ENCODE results near the gene ZNF281.

ZNF281 gene

DNA sequence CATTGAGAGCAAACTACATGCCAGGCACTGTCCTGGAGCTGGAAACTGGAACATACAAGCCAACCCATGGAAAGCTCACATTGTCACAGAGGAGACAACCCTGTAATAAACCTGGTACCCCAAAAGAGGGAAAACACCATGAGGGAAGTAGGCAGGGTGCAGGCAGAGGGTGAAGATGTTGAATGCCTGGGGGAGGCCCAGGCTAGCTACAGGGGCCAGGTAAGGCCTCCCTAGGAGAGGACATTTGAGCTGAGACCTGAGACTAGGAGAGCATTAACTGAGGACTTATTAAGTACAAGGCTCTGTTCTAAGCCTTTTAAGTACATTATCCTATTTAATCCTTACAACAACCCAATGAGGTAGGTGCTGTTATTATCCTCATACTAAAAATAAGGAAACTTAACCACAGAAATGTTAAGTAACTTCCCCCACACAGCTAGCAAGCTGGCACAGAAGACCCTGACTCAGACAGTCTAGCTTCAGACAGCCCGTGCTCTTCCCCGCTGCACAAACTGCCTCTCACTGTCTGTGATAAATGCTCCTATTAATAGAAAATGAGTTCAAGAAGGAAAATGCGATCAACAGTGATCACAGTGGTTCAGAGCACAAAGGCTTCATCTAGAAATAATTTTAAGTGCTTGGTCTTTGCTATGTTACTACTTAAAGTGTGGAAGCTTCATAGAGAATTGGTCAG, 41.8 kb downstream of the ZNF281 start:
- TF ChIP-seq EZH2phosphoT487 (IDR thresholded peaks at IDR 0.05; ENCODE audit: borderline replicate concordance, low read length): no peak
- TF ChIP-seq, protein P1, sequence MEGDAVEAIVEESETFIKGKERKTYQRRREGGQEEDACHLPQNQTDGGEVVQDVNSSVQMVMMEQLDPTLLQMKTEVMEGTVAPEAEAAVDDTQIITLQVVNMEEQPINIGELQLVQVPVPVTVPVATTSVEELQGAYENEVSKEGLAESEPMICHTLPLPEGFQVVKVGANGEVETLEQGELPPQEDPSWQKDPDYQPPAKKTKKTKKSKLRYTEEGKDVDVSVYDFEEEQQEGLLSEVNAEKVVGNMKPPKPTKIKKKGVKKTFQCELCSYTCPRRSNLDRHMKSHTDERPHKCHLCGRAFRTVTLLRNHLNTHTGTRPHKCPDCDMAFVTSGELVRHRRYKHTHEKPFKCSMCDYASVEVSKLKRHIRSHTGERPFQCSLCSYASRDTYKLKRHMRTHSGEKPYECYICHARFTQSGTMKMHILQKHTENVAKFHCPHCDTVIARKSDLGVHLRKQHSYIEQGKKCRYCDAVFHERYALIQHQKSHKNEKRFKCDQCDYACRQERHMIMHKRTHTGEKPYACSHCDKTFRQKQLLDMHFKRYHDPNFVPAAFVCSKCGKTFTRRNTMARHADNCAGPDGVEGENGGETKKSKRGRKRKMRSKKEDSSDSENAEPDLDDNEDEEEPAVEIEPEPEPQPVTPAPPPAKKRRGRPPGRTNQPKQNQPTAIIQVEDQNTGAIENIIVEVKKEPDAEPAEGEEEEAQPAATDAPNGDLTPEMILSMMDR (IDR thresholded peaks at IDR 0.05; ENCODE audit: low read depth, low read length, poor library complexity, severe bottlenecking): no peak
- no peaks in the 10 kb centered on the region for H4K20me1 ChIP-seq (ENCODE audit: control insufficient read depth, insufficient read depth, low read depth, low read length)
- H3K9me2 ChIP-seq (replicated peaks; ENCODE audit: control insufficient read depth, low read length): no peaks in the 10 kb centered on the region
- H3K4me3 ChIP-seq (ENCODE audit: low read length): no peak overlapping the region
- no peaks in the 10 kb centered on the region for H3K36me3 ChIP-seq (ENCODE audit: control insufficient read depth, low read length)
- no peaks in the 10 kb centered on the region; the same call in 1 of the 2 replicates for H3K27me3 ChIP-seq (ENCODE audit: control insufficient read depth, low read length)
- H3K9me3 ChIP-seq (ENCODE audit: control insufficient read depth, insufficient read depth, low read length): no peaks in the 10 kb centered on the region
- H3K4me1 ChIP-seq (ENCODE audit: control insufficient read depth, low read length): peaks cover 30% of the 10 kb centered on the region
- H3K27ac ChIP-seq (ENCODE audit: low read depth, low read length): no peak overlapping the region
- H3F3A ChIP-seq (ENCODE audit: control insufficient read depth, insufficient read depth): no peaks in the 10 kb centered on the region
- no peak overlapping the region for H3K4me2 ChIP-seq (ENCODE audit: low read length)
- H3K79me2 ChIP-seq (ENCODE audit: control insufficient read depth, low read length): no peaks in the 10 kb centered on the region

DNA sequence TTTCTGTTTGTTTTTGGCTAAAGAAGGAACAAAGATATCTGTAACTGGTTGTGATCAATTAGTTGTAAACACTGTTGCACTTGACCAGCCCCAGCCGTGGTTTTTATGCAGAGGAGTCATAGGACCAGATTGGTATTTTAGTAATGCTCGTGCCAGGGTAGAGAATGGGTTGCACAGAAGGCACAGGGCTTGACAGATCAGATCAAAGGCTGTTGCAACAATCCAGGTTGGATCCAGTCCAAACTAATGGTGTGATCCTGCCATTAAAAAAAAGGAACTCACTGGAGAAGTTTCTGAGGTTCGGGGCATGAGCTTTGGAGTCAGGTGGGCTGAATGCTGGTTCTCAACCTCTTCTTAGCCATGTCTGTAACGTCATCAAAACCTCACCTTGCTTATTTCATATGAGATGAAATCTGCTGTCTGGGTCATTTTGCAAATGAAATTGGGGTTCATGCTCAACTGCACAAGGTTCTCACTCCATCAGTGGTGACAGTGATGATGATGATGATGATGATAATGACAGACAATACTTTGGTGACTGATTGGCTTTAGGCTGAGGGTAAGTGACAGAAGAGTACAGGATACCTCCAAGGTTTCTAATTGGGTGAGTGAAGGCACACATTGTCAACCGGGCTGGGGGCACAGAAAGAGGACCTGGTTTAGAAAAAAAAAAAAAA, 43.1 kb downstream of the ZNF281 start:
- Histone ChIP-seq H3F3A (ENCODE audit: control insufficient read depth, insufficient read depth) (no peaks in the 10 kb centered on the region), H3K4me1 (ENCODE audit: control insufficient read depth, low read length) (peaks cover 32% of the 10 kb centered on the region), H3K9me3 (ENCODE audit: control insufficient read depth, insufficient read depth, low read length) (no peaks in the 10 kb centered on the region), H3K4me3 (ENCODE audit: low read length) (no peak overlapping the region), H4K20me1 (ENCODE audit: control insufficient read depth, insufficient read depth, low read depth, low read length) (no peaks in the 10 kb centered on the region), H3K27ac (ENCODE audit: low read depth, low read length) (no peak overlapping the region), H3K27me3 (ENCODE audit: control insufficient read depth, low read length) (no peaks in the 10 kb centered on the region; the same call in 1 of the 2 replicates), H3K79me2 (ENCODE audit: control insufficient read depth, low read length) (no peaks in the 10 kb centered on the region), H3K9me2 (replicated peaks; ENCODE audit: control insufficient read depth, low read length) (no peaks in the 10 kb centered on the region), H3K4me2 (ENCODE audit: low read length) (no peak overlapping the region), H3K36me3 (ENCODE audit: control insufficient read depth, low read length) (no peaks in the 10 kb centered on the region)
- TF ChIP-seq, protein P1 (IDR thresholded peaks at IDR 0.05; ENCODE audit: low read depth, low read length, poor library complexity, severe bottlenecking): no peak
- TF ChIP-seq EZH2phosphoT487 (IDR thresholded peaks at IDR 0.05; ENCODE audit: borderline replicate concordance, low read length): no peak

DNA sequence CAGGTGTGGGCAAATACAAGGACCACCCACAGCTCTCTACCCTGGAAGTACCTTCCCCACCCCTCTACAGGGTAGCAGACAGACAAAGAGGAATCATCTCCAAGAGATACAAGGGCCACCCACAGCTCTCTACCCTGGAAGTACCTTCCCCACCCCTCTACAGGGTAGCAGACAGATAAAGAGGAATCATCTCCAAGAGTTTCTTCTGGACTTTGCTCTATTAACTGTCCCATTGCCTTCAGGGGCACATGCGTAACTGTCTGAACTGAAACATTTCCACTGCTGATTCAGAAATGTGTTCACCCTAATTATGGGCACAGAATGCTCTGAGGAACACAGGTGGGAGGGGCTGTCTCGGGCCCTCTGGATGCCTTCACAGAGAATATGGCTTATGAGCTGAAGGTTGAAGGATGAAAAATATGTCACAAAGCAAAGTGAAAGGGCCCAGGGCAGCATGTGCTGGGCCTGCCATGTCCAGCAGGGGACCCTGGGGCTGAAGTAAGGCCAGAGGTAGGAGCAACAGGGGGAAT, 43.9 kb downstream of the ZNF281 start:
- Histone ChIP-seq H3K4me2 (ENCODE audit: low read length) (no peak overlapping the region), H3K79me2 (ENCODE audit: control insufficient read depth, low read length) (no peaks in the 10 kb centered on the region), H3F3A (ENCODE audit: control insufficient read depth, insufficient read depth) (no peaks in the 10 kb centered on the region), H3K4me3 (ENCODE audit: low read length) (no peak overlapping the region), H4K20me1 (ENCODE audit: control insufficient read depth, insufficient read depth, low read depth, low read length) (no peaks in the 10 kb centered on the region), H3K4me1 (ENCODE audit: control insufficient read depth, low read length) (peaks cover 32% of the 10 kb centered on the region), H3K36me3 (ENCODE audit: control insufficient read depth, low read length) (no peaks in the 10 kb centered on the region), H3K27ac (ENCODE audit: low read depth, low read length) (no peak overlapping the region), H3K9me2 (replicated peaks; ENCODE audit: control insufficient read depth, low read length) (no peaks in the 10 kb centered on the region), H3K9me3 (ENCODE audit: control insufficient read depth, insufficient read depth, low read length) (no peaks in the 10 kb centered on the region), H3K27me3 (ENCODE audit: control insufficient read depth, low read length) (no peaks in the 10 kb centered on the region; the same call in 1 of the 2 replicates)
- no peak for TF ChIP-seq EZH2phosphoT487 (IDR thresholded peaks at IDR 0.05; ENCODE audit: borderline replicate concordance, low read length)
- TF ChIP-seq, protein P1 (IDR thresholded peaks at IDR 0.05; ENCODE audit: low read depth, low read length, poor library complexity, severe bottlenecking): no peak
